GM20000 (cell line): ENCODE data around the gene PPP1R14C.
"Not testable (repeated sequence)": the region's sequence is repeated elsewhere in the genome, so short reads cannot be mapped to it uniquely, and the experiment has no call there.

Source experiments
- DNase-seq: peaks from one replicate; pipeline ENCODE4 v3.0.0; 2012; ENCODE audit warnings: low spot score
- CTCF ChIP-seq: IDR thresholded peaks from 2 replicates; pipeline ENCODE4 v1.5.1; 2012; ENCODE audit warnings: mild to moderate bottlenecking, control low read depth; ENCODE audit errors: extremely low read depth, missing control alignments

Gene PPP1R14C

GRCh38 chr6:150177952-150178520 is 35.2 kb downstream of the PPP1R14C start:
- DNase-seq, result no peak
- no peak for TF ChIP-seq CTCF

DNA sequence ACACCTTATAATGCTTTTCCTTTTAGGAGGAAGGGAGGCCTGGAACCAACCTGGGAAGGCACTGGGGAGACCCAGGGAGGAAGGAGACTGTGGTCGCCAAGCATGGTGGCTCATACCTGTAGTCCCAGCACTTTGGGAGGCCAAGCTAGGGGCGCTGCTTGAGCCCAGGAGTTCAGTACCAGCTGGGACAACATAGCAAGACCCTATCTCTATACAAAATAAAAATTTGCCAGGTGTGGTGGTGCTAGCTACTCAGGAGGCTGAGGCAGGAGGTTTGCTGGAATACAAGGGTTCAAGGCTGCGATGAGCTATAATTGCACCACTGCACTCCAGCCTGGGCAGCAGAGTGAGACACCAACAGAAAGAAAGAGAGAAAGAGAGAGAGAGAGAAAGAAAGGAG is 36.2 kb downstream of the PPP1R14C start:
- DNase-seq, result no peak

DNA sequence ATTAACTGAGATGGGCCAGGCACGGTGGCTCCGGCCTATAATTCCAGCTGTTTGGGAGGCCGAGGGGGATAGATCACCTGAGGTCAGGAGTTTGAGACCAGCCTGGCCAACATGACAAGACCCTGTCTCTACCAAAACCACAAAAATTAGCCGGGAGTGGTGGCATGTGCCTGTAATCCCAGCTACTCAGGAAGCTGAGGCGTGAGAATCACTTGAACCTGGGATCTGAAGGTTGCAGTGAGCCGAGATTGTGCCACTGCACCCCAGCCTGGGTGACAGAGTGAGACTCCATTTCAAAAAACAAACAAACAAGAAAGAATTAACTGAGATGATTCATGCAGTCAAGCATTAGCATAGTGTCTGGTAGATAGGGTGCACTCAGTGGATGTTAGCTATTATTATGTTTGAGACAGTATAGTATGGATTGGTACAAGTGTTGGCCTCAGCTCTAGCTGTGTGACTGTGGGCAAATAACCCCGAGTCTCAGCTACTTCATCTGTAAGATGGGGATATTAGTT is 37.1 kb downstream of the PPP1R14C start:
- not testable (repeated sequence) for DNase-seq

More for the DNA sequence above, 36.2 kb downstream of the PPP1R14C start:
- TF ChIP-seq CTCF, result no peak

GRCh38 chr6:150180517-150180916 is 37.7 kb downstream of the PPP1R14C start:
- no peak for DNase-seq
- TF ChIP-seq CTCF, result no peak

DNA sequence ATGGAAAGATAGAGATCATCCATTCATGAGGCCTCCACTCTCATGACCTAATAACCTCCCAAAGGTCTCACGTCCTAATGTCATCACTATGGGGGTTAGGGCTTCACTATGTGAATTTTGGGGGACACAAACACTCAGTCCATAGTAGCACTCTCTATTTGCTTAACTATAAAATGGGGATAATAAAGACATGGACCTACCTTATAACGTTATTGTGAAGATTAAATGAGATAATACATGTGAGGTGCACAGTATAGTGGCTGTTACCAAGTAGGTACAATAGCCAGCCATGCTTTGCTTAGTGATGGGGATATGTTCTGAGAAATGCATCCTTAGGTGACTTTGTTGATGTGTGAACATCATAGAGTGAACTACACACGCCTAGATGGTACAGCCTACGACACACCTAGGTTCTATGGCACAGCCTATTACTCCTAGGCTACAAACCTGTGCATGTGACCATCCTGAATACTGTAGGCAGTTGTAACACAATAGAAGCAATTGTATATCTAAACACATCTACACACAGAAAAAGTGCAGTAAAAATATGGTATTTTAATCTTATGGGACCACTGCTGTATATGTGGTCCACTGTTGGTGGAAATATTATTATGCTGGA is 39.7 kb downstream of the PPP1R14C start:
- no peak for TF ChIP-seq CTCF
- DNase-seq, result no peak

DNA sequence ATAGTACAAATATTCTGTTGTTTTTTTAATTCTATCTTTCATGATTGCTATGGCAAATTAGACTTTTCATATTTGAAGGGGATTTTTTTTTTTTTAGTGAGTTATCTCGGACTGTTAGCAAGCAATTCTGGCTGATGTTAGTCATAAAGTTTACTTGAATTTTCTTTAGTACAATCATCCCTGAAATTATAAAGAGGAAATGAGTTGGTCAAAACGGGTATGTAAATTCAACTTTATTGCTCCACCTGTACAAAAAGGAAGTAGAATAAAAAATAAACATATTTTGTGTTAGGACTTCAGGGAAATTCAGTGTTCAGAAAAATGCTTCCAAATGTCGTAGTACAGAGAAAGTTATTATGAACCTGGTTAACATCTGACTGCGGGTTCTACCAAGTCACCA is 40.3 kb downstream of the PPP1R14C start:
- no peak for DNase-seq
- no peak for TF ChIP-seq CTCF

- DNase-seq, result no peak
- TF ChIP-seq CTCF, result no peak
These were observed 41.1 kb downstream of the PPP1R14C start for GRCh38 chr6:150183966-150184365.
